Endothelial cell of umbilical vein (primary cell): ENCODE measurements around the gene GPHB5. TPM values are rescaled to one million over a fixed set of nuclear protein-coding genes. Genes with fewer than 3 reads are reported as not detected.

Experiments
- BruUV-seq: library from RNA; stranded (reverse); fragments of 400-500 nt; replicated peaks from 2 replicates; lab custom pipeline; 2021; lab: Mats Ljungman, UMichigan
- CTCF ChIA-PET: fragments of 300-600, 350-600 bp; sonication (Branson Sonifier 250); formaldehyde crosslinking; loops from one replicate; lab custom pipeline; 2021; ENCODE audit warnings: antibody characterized with exemption, inconsistent platforms; lab: Charles Lee
- POLR2A ChIA-PET: fragments of 300-600, 350-600 bp; sonication (Branson Sonifier 250); formaldehyde crosslinking; loops from one replicate; lab custom pipeline; 2021; ENCODE audit warnings: antibody characterized with exemption, inconsistent platforms; lab: Charles Lee
- DNase-seq: peaks from one replicate; pipeline ENCODE4 v3.0.0-alpha.2; 2011; ENCODE audit warnings: low read depth, low spot score
- FAIRE-seq: peaks from 2 replicates; lab custom pipeline; 2011; peaks lifted over from hg19 to GRCh38; lab: Jason Lieb, UNC
- H2AFZ ChIP-seq: 2 replicates; pipeline ENCODE4 v1.6.0; 2012; ENCODE audit warnings: low read depth, low read length, control low read depth, inconsistent platforms
- H3K27ac ChIP-seq: 2 replicates; pipeline ENCODE4 v1.5.1; 2011; ENCODE audit warnings: low read depth, mild to moderate bottlenecking, control low read depth, low read length, moderate library complexity; ENCODE audit not compliant: insufficient read depth
- H3K27me3 ChIP-seq, 2 experiments: 2 replicates each; pipeline versions ENCODE4 v1.6.0 to v1.6.1; 2011; ENCODE audit warnings: low read length in 2 of 2, mixed read lengths in 1 of 2; ENCODE audit not compliant: control insufficient read depth in 2 of 2, insufficient read depth in 2 of 2
- H3K36me3 ChIP-seq, 2 experiments: 2 replicates in 1 of 2; 3 replicates in 1 of 2; pipeline ENCODE4 v1.5.1; 2011; ENCODE audit warnings: low read length in 2 of 2, mild to moderate bottlenecking in 1 of 2, moderate library complexity in 1 of 2; ENCODE audit not compliant: control insufficient read depth in 2 of 2, insufficient read depth in 2 of 2; ENCODE audit errors: extremely low read depth in 1 of 2
- H3K4me1 ChIP-seq: 3 replicates; pipeline ENCODE4 v1.5.1; 2011; ENCODE audit warnings: mild to moderate bottlenecking, low read length; ENCODE audit not compliant: control insufficient read depth, insufficient read depth; ENCODE audit errors: extremely low read depth
- H3K4me2 ChIP-seq: 2 replicates; pipeline ENCODE4 v1.6.1; 2011; ENCODE audit warnings: low read length, control low read depth, mixed read lengths; ENCODE audit not compliant: insufficient read depth
- H3K4me3 ChIP-seq, 3 experiments: fragments of 200-600 bp in 1 of 3; sonication (generic), shearing (Covaris generic) in 1 of 3; replicated peaks in 1 of 3; 2 replicates each; pipeline ENCODE4 v1.5.1; 2011 to 2016; ENCODE audit warnings: control low read depth in 3 of 3, low read length in 3 of 3, mild to moderate bottlenecking in 2 of 3, inconsistent platforms in 1 of 3, low read depth in 1 of 3, moderate library complexity in 1 of 3; ENCODE audit not compliant: insufficient read depth in 1 of 3
- H3K79me2 ChIP-seq: 2 replicates; pipeline ENCODE4 v1.6.0; 2012; ENCODE audit warnings: low read length, inconsistent platforms; ENCODE audit not compliant: control insufficient read depth, insufficient read depth
- H3K9ac ChIP-seq: replicated peaks from 2 replicates; pipeline ENCODE3; 2011; ENCODE audit warnings: low read length, control low read depth; ENCODE audit not compliant: insufficient read depth; ENCODE audit errors: extremely low read depth
- H3K9me1 ChIP-seq: replicated peaks from 3 replicates; pipeline ENCODE4 v1.6.0; 2011; ENCODE audit warnings: mild to moderate bottlenecking, low read length; ENCODE audit not compliant: control insufficient read depth, insufficient read depth; ENCODE audit errors: extremely low read depth
- H3K9me3 ChIP-seq: replicated peaks from 2 replicates; pipeline ENCODE4 v1.5.1; 2012; ENCODE audit warnings: low read length, inconsistent platforms; ENCODE audit not compliant: control insufficient read depth, insufficient read depth
- H4K20me1 ChIP-seq: replicated peaks from 2 replicates; pipeline ENCODE3; 2011; ENCODE audit warnings: mild to moderate bottlenecking, low read length; ENCODE audit not compliant: control insufficient read depth, insufficient read depth; ENCODE audit errors: extremely low read depth
- EZH2 ChIP-seq: IDR thresholded peaks from 2 replicates; pipeline ENCODE4 v1.6.1; 2012; ENCODE audit warnings: borderline replicate concordance, low read depth, mild to moderate bottlenecking, moderate library complexity, low read length, inconsistent platforms; ENCODE audit not compliant: severe bottlenecking
- FOS ChIP-seq: IDR thresholded peaks from 2 replicates; pipeline ENCODE4 v1.6.1; 2011; ENCODE audit warnings: mild to moderate bottlenecking, low read length, moderate library complexity, borderline replicate concordance; ENCODE audit not compliant: insufficient read depth
- GATA2 ChIP-seq: IDR thresholded peaks from 2 replicates; pipeline ENCODE4 v1.7.0; 2011; ENCODE audit warnings: low read depth, mild to moderate bottlenecking, moderate library complexity, mixed read lengths, low read length; ENCODE audit not compliant: insufficient read length, insufficient read depth
- JUN ChIP-seq: IDR thresholded peaks from 2 replicates; pipeline ENCODE4 v1.6.1; 2011; ENCODE audit warnings: borderline replicate concordance, low read depth; ENCODE audit not compliant: insufficient read length, insufficient read depth
- MYC ChIP-seq: IDR thresholded peaks from one replicate; pipeline ENCODE4 v1.6.1; 2011; ENCODE audit warnings: mild to moderate bottlenecking, low read depth, low read length
- POLR2A ChIP-seq: IDR thresholded peaks from 2 replicates; pipeline ENCODE4 v1.6.1; 2012; ENCODE audit warnings: low read depth, mild to moderate bottlenecking, control low read depth, low read length
- POLR2AphosphoS5 ChIP-seq: IDR thresholded peaks from 2 replicates; pipeline ENCODE4 v1.6.1; 2012; ENCODE audit warnings: low read depth, mild to moderate bottlenecking, control low read depth, low read length, moderate library complexity; ENCODE audit not compliant: insufficient read depth
- dilution Hi-C: fragments of 300-500 bp; cut with MboI; formaldehyde crosslinking; loops from one replicate; pipeline ENCODE4 v1.15.0; 2019; ENCODE audit warnings: low sequenced_read_pairs; ENCODE audit not compliant: extremely low pct_ligation_motif_present
- intact Hi-C: fragments of 100-400 bp; cut with micrococcal nuclease; formaldehyde crosslinking; loops from one replicate; pipeline ENCODE4 v1.10.0; 2022
- polyA plus RNA-seq, 4 experiments: library from polyadenylated mRNA; depleted of rRNA in 3 of 4; stranded (reverse) in 3 of 4; unstranded in 1 of 4; fragments of >200 nt; gene quantifications; 2 replicates each; pipeline versions ENCODE4 v1.2.1 to v1.2.3, GENCODE V29; 2011 to 2012; ENCODE audit warnings: missing spikeins in 1 of 4
- total RNA-seq: library from RNA; stranded (reverse); gene quantifications from 2 replicates; pipeline ENCODE4 v1.2.3, GENCODE V29; 2021
- TF ChIP-seq, protein P1 (sequence below), 2 donors: IDR thresholded peaks; 1 replicate in 1 of 2; 2 replicates in 1 of 2; pipeline ENCODE4 v1.5.1; 2011; ENCODE audit warnings: low read length in 2 of 2, mild to moderate bottlenecking in 2 of 2, moderate library complexity in 2 of 2, control low read depth in 1 of 2, inconsistent platforms in 1 of 2, low read depth in 1 of 2; ENCODE audit not compliant: insufficient read depth in 1 of 2; ENCODE audit errors: extremely low read depth in 1 of 2
- TF ChIP-seq, protein P2 (sequence below): IDR thresholded peaks from 2 replicates; pipeline ENCODE4 v1.6.1; 2011; ENCODE audit not compliant: insufficient read depth, insufficient read length

The GPHB5 gene
- total and polyA plus RNA-seq, 2 donors (not counting 3 experiments of a cell fraction or from before 2014, with no cell fraction given), result not detected

GRCh38 chr14:63300854-63301253 lies 17.9 kb downstream of the GPHB5 start:
- dilution Hi-C loops (no loop called here), intact Hi-C loops (loop anchor here (10.0 kb wide), 1 partner anchor 256 kb away; the partner anchor contains the start of gene KCNH5)
- Histone ChIP-seq H2AFZ (no peak overlapping the region), H3K9me3 (no peaks in the 10 kb centered on the region), H3K4me3 (no peak overlapping the region), H4K20me1 (no peaks in the 10 kb centered on the region), H3K4me2 (no peak overlapping the region), H3K36me3 (no peaks in the 10 kb centered on the region), H3K9ac (no peak overlapping the region), H3K79me2 (no peaks in the 10 kb centered on the region), H3K4me1 (no peaks in the 10 kb centered on the region), H3K27me3 (peaks cover 0 to 13% of the 10 kb centered on the region in 2 experiments), H3K27ac (no peak overlapping the region), H3K9me1 (no peaks in the 10 kb centered on the region)
- TF ChIP-seq, protein P1, sequence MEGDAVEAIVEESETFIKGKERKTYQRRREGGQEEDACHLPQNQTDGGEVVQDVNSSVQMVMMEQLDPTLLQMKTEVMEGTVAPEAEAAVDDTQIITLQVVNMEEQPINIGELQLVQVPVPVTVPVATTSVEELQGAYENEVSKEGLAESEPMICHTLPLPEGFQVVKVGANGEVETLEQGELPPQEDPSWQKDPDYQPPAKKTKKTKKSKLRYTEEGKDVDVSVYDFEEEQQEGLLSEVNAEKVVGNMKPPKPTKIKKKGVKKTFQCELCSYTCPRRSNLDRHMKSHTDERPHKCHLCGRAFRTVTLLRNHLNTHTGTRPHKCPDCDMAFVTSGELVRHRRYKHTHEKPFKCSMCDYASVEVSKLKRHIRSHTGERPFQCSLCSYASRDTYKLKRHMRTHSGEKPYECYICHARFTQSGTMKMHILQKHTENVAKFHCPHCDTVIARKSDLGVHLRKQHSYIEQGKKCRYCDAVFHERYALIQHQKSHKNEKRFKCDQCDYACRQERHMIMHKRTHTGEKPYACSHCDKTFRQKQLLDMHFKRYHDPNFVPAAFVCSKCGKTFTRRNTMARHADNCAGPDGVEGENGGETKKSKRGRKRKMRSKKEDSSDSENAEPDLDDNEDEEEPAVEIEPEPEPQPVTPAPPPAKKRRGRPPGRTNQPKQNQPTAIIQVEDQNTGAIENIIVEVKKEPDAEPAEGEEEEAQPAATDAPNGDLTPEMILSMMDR (IDR thresholded peaks at IDR 0.05; ENCODE audit: extremely low read depth in 1 of 2, insufficient read depth in 1 of 2, low read depth in 1 of 2, low read length in 2 of 2), result no peak
- POLR2A ChIA-PET, result no interaction called here
- CTCF ChIA-PET, result no interaction called here
- FAIRE-seq, result no peak
- no peak for DNase-seq
- BruUV-seq, result no TSS peak

DNA sequence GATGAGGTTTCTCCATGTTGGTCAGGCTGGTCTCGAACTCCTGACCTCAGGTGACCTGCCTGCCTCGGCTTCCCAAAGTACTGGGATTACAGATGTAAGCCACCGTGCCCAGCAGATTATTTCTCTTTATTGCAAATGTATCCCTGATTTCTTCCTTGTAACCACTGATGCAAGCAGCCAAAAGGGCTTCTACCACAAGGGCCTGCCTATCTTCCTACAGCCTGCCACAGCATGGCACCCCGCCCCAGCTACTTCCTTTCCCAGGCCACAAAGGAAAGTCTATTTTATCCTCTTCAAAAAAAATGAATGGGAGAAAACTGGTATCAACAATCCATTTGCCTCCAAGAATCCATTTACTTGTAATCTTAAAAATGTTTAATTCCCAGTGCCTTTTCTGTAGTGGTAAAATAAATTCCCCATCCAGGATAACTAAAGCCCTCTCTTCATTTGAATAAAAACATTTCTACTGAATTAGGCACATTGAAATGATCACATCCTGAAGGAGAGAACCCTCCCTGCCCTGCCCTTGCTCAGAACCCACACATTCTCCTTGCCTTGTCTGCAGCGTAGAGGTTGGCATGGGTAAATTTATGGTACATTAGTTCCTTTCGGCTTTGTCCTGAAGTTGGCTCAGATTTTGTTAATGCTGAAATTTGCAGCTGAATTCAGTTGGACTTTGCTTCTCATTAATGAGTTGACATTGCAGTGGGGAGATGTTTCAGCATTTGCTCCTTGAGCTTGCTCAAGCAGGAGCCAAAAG lies 19.2 kb downstream of the GPHB5 start:
- ChIA-PET CTCF (interaction anchor here (3.7 kb wide), 1 partner anchor 10 kb away, joined by 11 read pairs; no protein-coding TSS in a partner anchor), POLR2A (no interaction called here)
- no peaks in the 10 kb centered on the region for H3K9me3 ChIP-seq
- DNase-seq, result no peak
- no peaks in the 10 kb centered on the region for H3K9me1 ChIP-seq
- H3K9ac ChIP-seq, result no peak overlapping the region
- no peak overlapping the region for H3K4me3 ChIP-seq
- H3K79me2 ChIP-seq, result no peaks in the 10 kb centered on the region
- no peak overlapping the region for H3K4me2 ChIP-seq
- peaks cover 0 to 10% of the 10 kb centered on the region in 2 experiments for H3K27me3 ChIP-seq
- no peaks in the 10 kb centered on the region for H3K4me1 ChIP-seq
- no peak overlapping the region for H2AFZ ChIP-seq
- no peak overlapping the region for H3K27ac ChIP-seq
- intact Hi-C loops, result loop anchor here (10.0 kb wide), 1 partner anchor 255 kb away; the partner anchor contains the start of gene KCNH5
- no peaks in the 10 kb centered on the region for H4K20me1 ChIP-seq
- BruUV-seq, result no TSS peak
- dilution Hi-C loops, result no loop called here
- TF ChIP-seq GATA2, result no peak
- TF ChIP-seq FOS, result no peak
- TF ChIP-seq, protein P2, sequence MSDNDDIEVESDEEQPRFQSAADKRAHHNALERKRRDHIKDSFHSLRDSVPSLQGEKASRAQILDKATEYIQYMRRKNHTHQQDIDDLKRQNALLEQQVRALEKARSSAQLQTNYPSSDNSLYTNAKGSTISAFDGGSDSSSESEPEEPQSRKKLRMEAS, result no peak
- no peak for TF ChIP-seq POLR2A
- TF ChIP-seq JUN, result no peak
- TF ChIP-seq POLR2AphosphoS5, result no peak
- no peak for TF ChIP-seq MYC
- TF ChIP-seq EZH2, result no peak
- TF ChIP-seq, protein P1 (IDR thresholded peaks at IDR 0.05; ENCODE audit: extremely low read depth in 1 of 2, insufficient read depth in 1 of 2, low read depth in 1 of 2, low read length in 2 of 2), result no peak
- FAIRE-seq, result no peak
- H3K36me3 ChIP-seq, result no peaks in the 10 kb centered on the region
